ENCODE data around the gene PLEKHH1.

PLEKHH1 gene

GRCh38 chr14:67547224-67547780 is 14.2 kb downstream of the PLEKHH1 start:
- no peak for DNase-seq
- Histone ChIP-seq H3K27me3 (ENCODE audit: insufficient read depth, low read length, poor library complexity) (no peaks in the 10 kb centered on the region), H3K18ac (ENCODE audit: low read length) (no peak overlapping the region), H3K27ac (ENCODE audit: low read depth, low read length) (no peak overlapping the region), H3K79me2 (ENCODE audit: control insufficient read depth, insufficient read depth, low read length) (no peaks in the 10 kb centered on the region), H3K23ac (ENCODE audit: low read length) (no peak overlapping the region), H3K4me2 (ENCODE audit: low read length) (no peak overlapping the region), H3K9ac (ENCODE audit: low read length) (no peak overlapping the region), H4K5ac (ENCODE audit: low read length) (no peak overlapping the region), H2BK15ac (replicated peaks; ENCODE audit: low read depth) (no peak overlapping the region), H3K4me3 (ENCODE audit: low read length) (no peak overlapping the region), H3K79me1 (ENCODE audit: low read length) (no peaks in the 10 kb centered on the region), H3K4ac (ENCODE audit: low read depth, low read length) (no peak overlapping the region), H2BK120ac (ENCODE audit: low read depth, low read length) (no peak overlapping the region), H2BK5ac (ENCODE audit: low read length) (no peak overlapping the region), H2AK5ac (ENCODE audit: low read length) (no peak overlapping the region), H3K36me3 (ENCODE audit: control insufficient read depth, insufficient read depth, low read length) (no peaks in the 10 kb centered on the region), H4K8ac (ENCODE audit: low read depth, low read length) (no peak overlapping the region), H3K4me1 (ENCODE audit: control insufficient read depth, low read depth, low read length) (no peaks in the 10 kb centered on the region), H3K56ac (ENCODE audit: low read length) (no peak overlapping the region)
- WGBS (ENCODE audit: extremely low coverage, insufficient coverage, low lambda C conversion rate), result no CpG with 5 or more reads among the region's 5 CpGs

DNA sequence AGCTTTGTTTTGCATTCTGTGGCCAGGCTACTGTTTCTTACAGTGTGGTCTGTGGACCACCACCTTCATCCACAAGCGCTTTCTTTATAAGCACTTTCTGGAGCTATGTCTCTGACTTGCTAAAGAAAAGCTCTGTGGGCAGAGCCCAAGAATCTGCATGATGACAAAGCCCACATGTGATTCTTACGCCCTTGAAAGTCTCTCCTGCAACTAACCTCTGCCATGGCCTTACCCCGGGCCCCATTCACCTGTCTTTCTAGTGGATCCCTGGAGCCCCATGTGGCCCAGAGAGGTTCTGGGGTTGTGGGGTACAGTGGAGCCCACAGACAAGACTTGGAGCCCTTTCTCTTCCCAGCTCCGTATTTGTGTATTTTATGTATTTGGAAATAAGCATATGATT is 16.6 kb downstream of the PLEKHH1 start:
- no peaks in the 10 kb centered on the region for H3K79me2 ChIP-seq (ENCODE audit: control insufficient read depth, insufficient read depth, low read length)
- H2AK5ac ChIP-seq (ENCODE audit: low read length), result no peak overlapping the region
- H2BK120ac ChIP-seq (ENCODE audit: low read depth, low read length), result no peak overlapping the region
- H3K56ac ChIP-seq (ENCODE audit: low read length), result no peak overlapping the region
- no peak for DNase-seq
- H4K8ac ChIP-seq (ENCODE audit: low read depth, low read length), result no peak overlapping the region
- no peaks in the 10 kb centered on the region for H3K79me1 ChIP-seq (ENCODE audit: low read length)
- no peak overlapping the region for H3K4ac ChIP-seq (ENCODE audit: low read depth, low read length)
- H3K4me1 ChIP-seq (ENCODE audit: control insufficient read depth, low read depth, low read length), result no peaks in the 10 kb centered on the region
- H3K27ac ChIP-seq (ENCODE audit: low read depth, low read length), result no peak overlapping the region
- no peak overlapping the region for H3K4me2 ChIP-seq (ENCODE audit: low read length)
- H4K5ac ChIP-seq (ENCODE audit: low read length), result no peak overlapping the region
- no peak overlapping the region for H3K23ac ChIP-seq (ENCODE audit: low read length)
- H3K4me3 ChIP-seq (ENCODE audit: low read length), result no peak overlapping the region
- no peak overlapping the region for H2BK5ac ChIP-seq (ENCODE audit: low read length)
- H3K27me3 ChIP-seq (ENCODE audit: insufficient read depth, low read length, poor library complexity), result no peaks in the 10 kb centered on the region
- H3K9ac ChIP-seq (ENCODE audit: low read length), result no peak overlapping the region
- WGBS (ENCODE audit: extremely low coverage, insufficient coverage, low lambda C conversion rate), result no CpG with 5 or more reads among the region's 4 CpGs
- no peak overlapping the region for H2BK15ac ChIP-seq (replicated peaks; ENCODE audit: low read depth)
- no peaks in the 10 kb centered on the region for H3K36me3 ChIP-seq (ENCODE audit: control insufficient read depth, insufficient read depth, low read length)
- no peak overlapping the region for H3K18ac ChIP-seq (ENCODE audit: low read length)

DNA sequence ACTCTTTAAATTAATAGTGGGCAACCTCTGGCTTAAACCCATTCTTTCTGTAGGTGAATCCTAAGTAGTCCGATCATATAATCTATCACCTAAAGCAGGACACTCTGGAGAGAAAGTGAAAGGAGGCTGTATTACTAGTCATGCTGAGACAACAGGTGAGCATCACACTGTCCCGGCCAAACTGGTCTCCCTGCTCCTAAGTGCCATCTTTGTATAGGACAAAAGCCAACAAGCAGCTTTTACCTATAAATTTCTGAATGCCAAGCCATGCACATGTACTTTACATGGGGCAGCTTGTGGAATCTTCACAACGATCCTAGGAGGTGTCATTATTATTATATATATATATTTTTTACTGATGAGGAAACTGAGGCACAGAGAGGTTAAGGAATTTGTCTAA is 18.0 kb downstream of the PLEKHH1 start:
- H3K4me2 ChIP-seq (ENCODE audit: low read length), result no peak overlapping the region
- no peak overlapping the region for H3K9ac ChIP-seq (ENCODE audit: low read length)
- no peaks in the 10 kb centered on the region for H3K79me2 ChIP-seq (ENCODE audit: control insufficient read depth, insufficient read depth, low read length)
- H3K56ac ChIP-seq (ENCODE audit: low read length), result no peak overlapping the region
- H3K4me3 ChIP-seq (ENCODE audit: low read length), result no peak overlapping the region
- WGBS (ENCODE audit: extremely low coverage, insufficient coverage, low lambda C conversion rate), result no CpG with 5 or more reads among the region's 3 CpGs
- H3K23ac ChIP-seq (ENCODE audit: low read length), result no peak overlapping the region
- H3K27me3 ChIP-seq (ENCODE audit: insufficient read depth, low read length, poor library complexity), result no peaks in the 10 kb centered on the region
- H3K4me1 ChIP-seq (ENCODE audit: control insufficient read depth, low read depth, low read length), result no peaks in the 10 kb centered on the region
- H3K27ac ChIP-seq (ENCODE audit: low read depth, low read length), result no peak overlapping the region
- no peak overlapping the region for H3K4ac ChIP-seq (ENCODE audit: low read depth, low read length)
- H4K5ac ChIP-seq (ENCODE audit: low read length), result no peak overlapping the region
- no peaks in the 10 kb centered on the region for H3K36me3 ChIP-seq (ENCODE audit: control insufficient read depth, insufficient read depth, low read length)
- no peaks in the 10 kb centered on the region for H3K79me1 ChIP-seq (ENCODE audit: low read length)
- H2BK120ac ChIP-seq (ENCODE audit: low read depth, low read length), result no peak overlapping the region
- no peak overlapping the region for H2BK5ac ChIP-seq (ENCODE audit: low read length)
- H3K18ac ChIP-seq (ENCODE audit: low read length), result no peak overlapping the region
- no peak overlapping the region for H2AK5ac ChIP-seq (ENCODE audit: low read length)
- DNase-seq, result no peak
- H4K8ac ChIP-seq (ENCODE audit: low read depth, low read length), result no peak overlapping the region
- H2BK15ac ChIP-seq (replicated peaks; ENCODE audit: low read depth), result no peak overlapping the region

- Histone ChIP-seq H3K23ac (ENCODE audit: low read length) (no peak overlapping the region), H3K27ac (ENCODE audit: low read depth, low read length) (no peak overlapping the region), H3K79me1 (ENCODE audit: low read length) (no peaks in the 10 kb centered on the region), H3K9ac (ENCODE audit: low read length) (no peak overlapping the region), H3K36me3 (ENCODE audit: control insufficient read depth, insufficient read depth, low read length) (no peaks in the 10 kb centered on the region), H3K4me3 (ENCODE audit: low read length) (no peak overlapping the region), H3K4ac (ENCODE audit: low read depth, low read length) (no peak overlapping the region), H3K79me2 (ENCODE audit: control insufficient read depth, insufficient read depth, low read length) (no peaks in the 10 kb centered on the region), H2AK5ac (ENCODE audit: low read length) (no peak overlapping the region), H3K27me3 (ENCODE audit: insufficient read depth, low read length, poor library complexity) (no peaks in the 10 kb centered on the region), H4K8ac (ENCODE audit: low read depth, low read length) (no peak overlapping the region), H4K5ac (ENCODE audit: low read length) (no peak overlapping the region), H3K18ac (ENCODE audit: low read length) (no peak overlapping the region), H2BK15ac (replicated peaks; ENCODE audit: low read depth) (no peak overlapping the region), H3K4me2 (ENCODE audit: low read length) (no peak overlapping the region), H2BK5ac (ENCODE audit: low read length) (no peak overlapping the region), H3K56ac (ENCODE audit: low read length) (no peak overlapping the region), H2BK120ac (ENCODE audit: low read depth, low read length) (no peak overlapping the region), H3K4me1 (ENCODE audit: control insufficient read depth, low read depth, low read length) (no peaks in the 10 kb centered on the region)
- WGBS (ENCODE audit: extremely low coverage, insufficient coverage, low lambda C conversion rate), result no CpG with 5 or more reads among the region's 3 CpGs
- no peak for DNase-seq
Measured at GRCh38 chr14:67551940-67552339, 18.9 kb downstream of the PLEKHH1 start.

DNA sequence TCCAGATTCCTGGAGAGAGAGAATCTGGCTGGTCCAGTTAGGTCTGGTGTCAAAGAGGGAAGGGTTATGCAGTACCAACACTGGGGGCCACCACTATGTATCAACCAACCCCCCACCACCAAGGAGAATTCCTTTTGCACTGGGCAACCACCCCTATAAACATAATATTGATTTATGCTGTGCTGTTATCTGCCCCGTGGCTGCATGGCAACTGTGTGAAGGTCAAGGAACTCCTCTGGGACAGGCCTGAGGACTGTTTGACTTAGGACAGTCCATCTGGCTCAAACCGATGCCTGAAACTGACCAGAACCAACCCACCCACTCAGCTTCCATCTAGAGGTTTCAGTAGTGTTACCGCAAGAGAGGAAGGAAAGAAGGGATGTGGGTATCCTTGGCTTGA is 20.5 kb downstream of the PLEKHH1 start:
- Histone ChIP-seq H3K56ac (ENCODE audit: low read length) (no peak overlapping the region), H3K27me3 (ENCODE audit: insufficient read depth, low read length, poor library complexity) (no peaks in the 10 kb centered on the region), H2BK15ac (replicated peaks; ENCODE audit: low read depth) (no peak overlapping the region), H2BK5ac (ENCODE audit: low read length) (no peak overlapping the region), H3K79me2 (ENCODE audit: control insufficient read depth, insufficient read depth, low read length) (no peaks in the 10 kb centered on the region), H3K4ac (ENCODE audit: low read depth, low read length) (no peak overlapping the region), H3K18ac (ENCODE audit: low read length) (no peak overlapping the region), H3K79me1 (ENCODE audit: low read length) (no peaks in the 10 kb centered on the region), H3K4me2 (ENCODE audit: low read length) (no peak overlapping the region), H2AK5ac (ENCODE audit: low read length) (no peak overlapping the region), H3K4me3 (ENCODE audit: low read length) (no peak overlapping the region), H3K9ac (ENCODE audit: low read length) (no peak overlapping the region), H2BK120ac (ENCODE audit: low read depth, low read length) (no peak overlapping the region), H3K23ac (ENCODE audit: low read length) (no peak overlapping the region), H3K4me1 (ENCODE audit: control insufficient read depth, low read depth, low read length) (no peaks in the 10 kb centered on the region), H3K27ac (ENCODE audit: low read depth, low read length) (no peak overlapping the region), H4K5ac (ENCODE audit: low read length) (no peak overlapping the region), H4K8ac (ENCODE audit: low read depth, low read length) (no peak overlapping the region), H3K36me3 (ENCODE audit: control insufficient read depth, insufficient read depth, low read length) (no peaks in the 10 kb centered on the region)
- DNase-seq, result no peak
- WGBS (ENCODE audit: extremely low coverage, insufficient coverage, low lambda C conversion rate), result no CpG with 5 or more reads among the region's 3 CpGs

- WGBS (ENCODE audit: extremely low coverage, insufficient coverage, low lambda C conversion rate), result no CpG with 5 or more reads among the region's 7 CpGs
- no peaks in the 10 kb centered on the region for H3K36me3 ChIP-seq (ENCODE audit: control insufficient read depth, insufficient read depth, low read length)
Measured at GRCh38 chr14:67554341-67554740, 21.3 kb downstream of the PLEKHH1 start.

More at GRCh38 chr14:67554341-67554740, 21.3 kb downstream of the PLEKHH1 start:
- Histone ChIP-seq H2AK5ac (ENCODE audit: low read length) (no peak overlapping the region), H3K4ac (ENCODE audit: low read depth, low read length) (no peak overlapping the region), H3K4me2 (ENCODE audit: low read length) (no peak overlapping the region), H3K79me2 (ENCODE audit: control insufficient read depth, insufficient read depth, low read length) (no peaks in the 10 kb centered on the region), H2BK15ac (replicated peaks; ENCODE audit: low read depth) (no peak overlapping the region), H3K18ac (ENCODE audit: low read length) (no peak overlapping the region), H3K27ac (ENCODE audit: low read depth, low read length) (no peak overlapping the region), H2BK5ac (ENCODE audit: low read length) (no peak overlapping the region), H3K79me1 (ENCODE audit: low read length) (no peaks in the 10 kb centered on the region), H3K4me1 (ENCODE audit: control insufficient read depth, low read depth, low read length) (no peaks in the 10 kb centered on the region), H3K4me3 (ENCODE audit: low read length) (no peak overlapping the region), H3K56ac (ENCODE audit: low read length) (no peak overlapping the region), H2BK120ac (ENCODE audit: low read depth, low read length) (no peak overlapping the region), H3K9ac (ENCODE audit: low read length) (no peak overlapping the region), H3K27me3 (ENCODE audit: insufficient read depth, low read length, poor library complexity) (no peaks in the 10 kb centered on the region), H4K5ac (ENCODE audit: low read length) (no peak overlapping the region), H3K23ac (ENCODE audit: low read length) (no peak overlapping the region), H4K8ac (ENCODE audit: low read depth, low read length) (no peak overlapping the region)
- no peak for DNase-seq
